Dedifferentiated amniotic fluid mesenchymal stem cell (primary cell): ENCODE results near the gene YARS2.
"Not testable (repeated sequence)": the region's sequence is repeated elsewhere in the genome, so short reads cannot be mapped to it uniquely, and the experiment has no call there.

ENCODE experiments used
- DNase-seq: peaks from one replicate; pipeline ENCODE4 v3.0.0-alpha.2; 2016; ENCODE audit errors: extremely low spot score

YARS2 gene

DNA sequence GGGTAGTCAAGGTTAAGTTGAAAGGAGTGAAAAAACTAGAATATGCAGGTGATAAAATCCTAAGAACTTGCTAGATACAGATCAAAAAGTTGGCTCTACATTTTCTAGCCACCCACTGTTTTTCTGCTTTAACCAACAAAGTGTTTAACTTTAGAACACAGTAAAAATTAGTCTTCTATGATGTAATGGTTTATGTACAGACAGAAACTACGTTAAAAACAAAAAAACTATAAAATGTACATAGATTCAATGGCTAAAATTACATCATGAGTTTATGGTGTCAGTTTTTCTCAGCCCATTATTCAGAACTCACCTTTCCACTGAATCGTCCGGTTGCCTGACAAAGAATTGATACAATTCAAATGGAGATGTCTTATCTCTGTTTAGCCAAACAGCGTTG, 2.1 kb downstream of the YARS2 start:
- no peak for DNase-seq

DNA sequence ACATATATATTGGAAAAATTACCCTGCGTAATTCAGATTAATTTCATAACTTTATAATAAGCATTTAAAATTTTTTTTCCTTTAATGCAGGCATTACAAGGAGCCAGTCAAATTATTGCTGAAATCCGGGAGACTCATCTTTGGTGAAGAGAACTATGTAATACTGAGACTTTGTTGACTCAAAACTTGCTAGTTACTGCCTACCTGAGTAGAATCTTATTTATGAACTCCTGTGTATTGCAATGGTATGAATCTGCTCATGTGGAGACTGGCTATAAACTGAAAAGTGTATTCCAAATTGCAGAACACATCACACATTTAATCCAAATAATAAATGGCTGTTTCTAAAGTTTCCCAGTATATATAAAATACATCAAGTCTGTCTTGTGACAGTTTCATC, 12.4 kb downstream of the YARS2 start:
- no peak for DNase-seq

DNA sequence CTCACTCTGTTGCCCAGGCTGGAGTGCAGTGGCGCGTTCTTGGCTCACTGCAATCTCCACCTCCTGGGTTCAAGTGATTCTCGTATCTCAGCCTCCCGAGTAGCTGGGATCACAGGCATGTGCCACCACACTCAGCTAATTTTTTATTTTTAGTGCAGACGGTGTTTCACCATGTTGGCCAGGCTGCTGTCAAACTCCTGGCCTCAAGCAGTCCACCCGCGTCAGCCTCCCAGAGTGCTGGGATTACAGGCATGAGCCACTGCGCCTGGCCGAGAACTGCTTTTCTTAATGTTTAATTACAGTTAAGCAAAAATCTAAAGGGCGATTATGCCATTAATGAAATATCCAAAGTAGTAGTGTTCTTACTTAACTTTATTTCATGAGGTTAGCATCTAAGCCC, 13.6 kb downstream of the YARS2 start:
- DNase-seq, result no peak

DNA sequence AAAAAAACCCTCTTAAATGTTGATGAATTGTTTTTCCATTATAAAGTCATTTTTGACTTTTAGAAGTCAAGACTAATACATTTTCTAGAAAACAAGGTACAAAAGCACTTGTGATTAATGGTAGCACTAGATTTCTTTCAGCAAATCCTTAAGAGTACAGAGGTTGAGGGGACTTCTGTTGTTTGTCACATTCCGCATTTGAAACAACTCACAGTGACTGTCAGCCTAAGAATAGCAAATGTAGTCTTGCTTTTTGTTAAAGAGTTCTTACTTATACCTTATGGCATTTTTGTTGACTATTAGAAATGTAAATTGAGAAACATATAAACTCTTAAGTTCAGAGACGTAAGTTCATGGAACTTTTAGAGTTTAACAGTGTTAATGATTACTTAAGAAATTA, 16.4 kb downstream of the YARS2 start:
- no peak for DNase-seq

DNA sequence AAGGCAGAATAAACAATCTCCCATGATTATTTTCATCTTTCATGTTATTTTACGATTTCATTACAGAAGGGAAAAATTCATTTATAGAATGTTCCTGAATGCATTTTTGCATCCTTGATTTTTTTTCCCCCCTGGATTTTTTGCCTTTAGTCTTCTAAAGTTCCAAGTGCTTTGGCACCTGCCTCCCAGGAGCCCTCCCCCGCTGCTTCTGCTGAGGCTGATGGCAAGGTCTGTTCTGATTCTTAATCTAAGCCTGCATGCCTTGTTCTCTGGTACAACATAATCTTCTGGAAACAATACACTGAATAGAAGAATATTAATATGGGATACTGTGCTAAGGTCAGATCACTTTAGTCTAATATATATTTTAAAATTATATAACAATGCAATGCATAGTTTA, 18.0 kb downstream of the YARS2 start:
- DNase-seq, result no peak

DNA sequence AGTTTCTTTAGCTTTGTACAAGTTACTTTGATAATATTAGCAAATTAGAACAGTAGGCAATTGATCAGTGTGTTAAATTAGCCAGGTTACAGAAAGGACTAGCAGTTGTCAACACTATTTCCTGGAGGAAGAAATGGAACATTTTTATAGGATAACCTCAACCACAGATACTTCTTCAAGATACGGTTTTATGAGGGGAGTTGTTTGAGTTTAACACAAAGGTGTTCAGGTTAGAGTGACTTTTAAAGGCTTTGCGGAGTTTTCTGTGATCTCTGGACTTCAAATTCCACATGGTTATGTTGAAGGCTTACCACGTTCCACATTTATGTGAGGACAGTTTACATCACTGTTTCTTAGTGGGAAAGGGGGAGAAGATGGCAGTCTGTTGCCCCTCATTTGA, 19.3 kb downstream of the YARS2 start:
- DNase-seq, result no peak

DNA sequence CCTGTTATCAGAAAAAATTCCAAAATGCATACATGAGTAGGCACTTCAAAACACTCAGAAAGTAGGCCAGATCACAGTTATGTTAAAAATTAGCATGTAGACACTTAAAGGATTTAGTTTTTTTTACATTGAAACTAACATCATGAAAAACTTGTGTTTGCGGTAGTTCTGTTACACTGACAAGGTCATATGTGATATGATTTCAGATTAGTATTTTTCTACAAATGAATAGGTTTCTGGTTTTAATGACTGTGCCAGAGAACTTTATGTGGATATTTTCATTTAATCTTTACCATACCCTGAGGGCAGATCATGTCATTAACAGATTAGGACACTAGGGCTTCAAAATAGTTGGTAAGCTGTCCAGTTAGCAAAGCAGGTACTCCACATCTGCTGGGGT, 20.7 kb downstream of the YARS2 start:
- DNase-seq, result no peak

DNA sequence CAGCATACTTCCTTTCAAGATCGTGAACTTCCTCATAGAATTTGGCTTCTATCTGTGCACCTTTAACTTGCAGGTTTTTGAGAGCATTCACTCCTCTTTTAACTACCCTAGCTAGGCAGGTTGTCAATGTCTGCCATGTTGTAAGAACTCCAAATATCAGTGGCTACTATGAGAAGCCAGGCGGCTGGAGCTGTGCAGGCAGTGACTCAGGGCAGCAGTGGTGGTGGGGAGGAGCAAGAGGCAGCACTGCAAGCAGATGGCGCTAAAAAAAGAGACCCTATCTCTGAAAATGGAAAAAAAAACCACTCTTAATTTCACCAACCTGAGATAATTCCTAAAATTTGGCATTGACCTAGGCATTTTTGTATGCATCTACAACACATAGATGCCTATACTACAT, 28.5 kb downstream of the YARS2 start:
- no peak for DNase-seq

DNA sequence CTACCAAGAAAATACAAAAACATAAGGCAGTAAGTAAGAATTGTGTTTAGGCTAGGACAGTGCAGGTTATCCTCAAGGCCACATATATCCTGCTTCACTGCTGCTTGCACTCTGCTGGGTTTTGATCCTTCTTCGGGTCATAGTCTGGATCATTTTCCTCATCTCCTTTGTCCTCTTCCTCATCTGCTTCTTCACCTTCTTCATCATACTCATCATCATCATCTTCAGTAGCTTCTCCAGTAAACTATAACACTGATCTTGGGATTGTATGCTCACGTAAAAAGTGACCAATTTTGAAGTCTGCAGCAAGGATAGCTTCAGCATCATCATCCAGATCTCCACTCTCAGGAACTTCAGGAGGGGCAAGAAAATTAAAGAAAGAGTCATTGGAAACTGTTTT, 29.4 kb downstream of the YARS2 start:
- DNase-seq, result no peak

DNA sequence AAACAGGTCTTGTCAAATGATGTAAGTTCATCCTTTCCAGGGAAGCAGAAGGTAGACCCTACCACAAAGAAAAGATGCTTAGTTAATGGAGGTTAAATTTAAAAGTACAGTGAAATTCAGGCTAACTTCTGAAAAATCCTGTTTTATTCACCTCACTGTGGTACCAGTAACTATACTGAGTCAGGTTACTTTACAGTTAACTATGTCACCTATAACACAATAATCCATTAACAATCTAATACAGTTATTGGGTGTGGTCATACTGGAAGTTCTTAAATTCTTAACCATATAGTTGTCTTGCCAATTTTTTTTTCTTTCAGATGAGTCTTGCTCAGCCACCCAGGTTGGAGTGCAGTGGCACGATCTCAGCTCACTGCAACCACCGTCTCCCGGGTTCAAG, 30.4 kb downstream of the YARS2 start:
- not testable (repeated sequence) for DNase-seq

DNA sequence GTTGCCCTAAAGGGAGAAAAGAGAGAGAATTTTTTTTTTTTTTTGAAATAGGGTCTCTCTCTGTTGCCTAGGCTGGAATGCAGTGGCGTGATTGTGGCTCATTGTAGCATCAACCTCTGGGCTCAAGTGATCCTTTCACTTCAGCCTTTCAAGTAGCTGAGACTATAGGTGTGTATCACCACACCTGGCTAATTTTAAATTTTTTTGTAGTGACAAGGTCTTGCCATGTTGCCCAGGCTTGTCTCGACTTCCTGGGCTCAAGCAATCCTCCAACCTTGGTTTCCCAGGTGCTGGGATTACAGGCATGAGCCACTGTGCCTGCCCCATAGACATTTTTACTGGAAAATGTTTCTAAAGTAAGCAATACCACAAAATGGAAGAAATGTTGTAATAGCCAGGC, 36.8 kb downstream of the YARS2 start:
- no peak for DNase-seq

DNA sequence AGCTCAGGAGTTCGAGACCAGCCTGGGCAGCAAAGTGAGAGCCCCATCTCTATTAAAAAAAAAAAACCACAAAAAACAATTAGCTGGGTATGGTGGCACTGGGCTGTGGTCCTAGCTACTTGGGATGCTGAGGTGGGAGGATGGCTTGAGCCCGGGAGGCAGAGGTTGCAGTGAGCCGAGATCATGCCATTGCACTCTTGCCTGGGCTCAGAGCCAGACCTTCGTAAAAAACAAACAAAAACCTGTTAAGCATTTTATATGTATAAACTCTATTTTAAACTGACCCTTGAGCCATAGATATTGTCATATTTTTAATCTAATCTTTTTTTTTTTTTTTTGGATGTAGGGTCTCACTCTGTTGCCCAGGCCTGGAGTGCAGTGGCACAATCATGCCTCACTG, 40.9 kb downstream of the YARS2 start:
- no peak for DNase-seq

DNA sequence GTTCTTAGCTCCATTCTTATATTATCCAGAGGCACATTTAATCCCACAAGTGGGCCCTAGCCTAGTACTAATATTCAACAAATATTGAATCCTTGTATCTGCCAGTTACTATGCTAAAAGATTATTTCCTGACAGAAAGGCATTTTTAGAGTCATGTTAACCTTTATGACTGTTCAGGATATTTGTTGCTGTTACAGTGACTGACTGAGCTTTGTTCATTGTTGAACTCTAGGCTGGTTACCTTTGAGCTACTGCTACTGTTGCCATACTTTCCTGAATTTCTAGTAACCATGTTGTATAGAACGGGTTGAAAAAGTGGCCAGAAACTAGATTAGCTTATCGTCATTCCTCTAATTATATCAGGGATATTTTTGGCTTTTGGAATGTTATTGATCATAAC, 46.8 kb downstream of the YARS2 start:
- DNase-seq, result no peak

DNA sequence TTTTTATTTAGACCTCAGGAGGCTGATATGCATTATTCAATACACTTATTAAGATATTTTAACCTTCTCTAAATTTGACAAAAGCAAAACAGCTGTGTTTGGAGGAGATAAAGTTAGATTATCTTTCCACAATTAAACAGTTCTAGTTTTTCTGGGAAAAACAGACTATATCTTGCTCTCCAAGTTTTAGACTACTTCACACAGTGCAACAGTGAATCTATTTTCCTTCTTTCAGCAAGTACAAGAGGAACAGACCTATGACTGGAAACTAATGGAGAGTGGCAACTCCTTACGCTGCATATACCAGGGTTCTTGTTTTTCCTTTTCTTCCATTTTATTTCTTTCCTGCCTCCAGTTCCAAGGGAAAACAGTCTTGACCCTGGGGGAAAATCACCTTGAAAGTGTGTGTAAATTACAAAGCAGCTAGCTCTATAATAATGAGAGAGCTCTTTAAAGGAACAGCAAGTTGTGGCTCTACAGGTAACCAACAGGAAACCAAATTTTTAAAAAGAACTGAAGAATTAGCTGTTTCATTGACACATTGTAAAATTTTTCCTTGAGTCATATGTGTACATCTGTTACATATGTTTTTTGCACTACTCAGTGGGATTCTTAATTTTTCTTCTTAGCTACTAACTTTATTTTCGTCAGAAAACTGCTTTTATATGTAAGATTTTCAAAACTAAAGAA, 49.2 kb downstream of the YARS2 start:
- DNase-seq, result no peak

DNA sequence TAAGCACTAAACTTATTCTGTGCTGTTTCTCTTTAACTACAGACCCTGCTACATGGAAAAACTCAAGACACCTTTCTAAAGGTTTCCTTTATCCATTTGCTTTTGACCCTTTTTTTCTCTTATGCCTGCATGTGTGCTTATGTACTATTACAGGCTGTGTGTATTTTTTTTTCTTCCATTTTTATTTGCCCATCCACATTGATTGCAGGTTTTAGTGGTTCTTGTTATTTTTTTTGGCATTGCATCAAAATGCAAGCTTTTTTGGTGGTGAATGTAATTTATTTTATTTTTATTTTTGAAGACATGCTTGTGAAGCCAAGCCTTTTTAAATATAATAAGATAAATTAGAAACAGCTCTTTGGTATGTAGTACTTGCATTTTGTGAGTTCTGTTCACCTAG, 49.9 kb downstream of the YARS2 start:
- DNase-seq, result no peak

DNA sequence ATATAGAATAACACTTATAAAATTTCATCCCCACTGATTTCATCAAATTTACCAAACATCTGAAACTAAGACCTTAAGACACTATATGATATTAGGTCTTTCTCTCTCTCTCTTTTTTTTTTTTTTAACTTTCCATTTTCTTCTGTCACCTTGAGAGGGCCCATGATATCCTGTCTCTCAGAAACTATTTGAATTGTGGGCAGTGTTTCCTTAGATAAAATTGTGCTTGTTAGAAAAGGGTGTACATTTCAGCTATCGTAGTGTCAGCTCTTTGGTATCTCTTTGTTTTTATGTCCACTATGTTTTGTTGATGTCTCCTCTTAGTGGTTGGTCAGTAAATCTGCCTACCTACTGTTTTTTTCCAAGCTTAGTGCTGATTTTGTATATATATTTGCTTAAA, 52.8 kb downstream of the YARS2 start:
- no peak for DNase-seq

DNA sequence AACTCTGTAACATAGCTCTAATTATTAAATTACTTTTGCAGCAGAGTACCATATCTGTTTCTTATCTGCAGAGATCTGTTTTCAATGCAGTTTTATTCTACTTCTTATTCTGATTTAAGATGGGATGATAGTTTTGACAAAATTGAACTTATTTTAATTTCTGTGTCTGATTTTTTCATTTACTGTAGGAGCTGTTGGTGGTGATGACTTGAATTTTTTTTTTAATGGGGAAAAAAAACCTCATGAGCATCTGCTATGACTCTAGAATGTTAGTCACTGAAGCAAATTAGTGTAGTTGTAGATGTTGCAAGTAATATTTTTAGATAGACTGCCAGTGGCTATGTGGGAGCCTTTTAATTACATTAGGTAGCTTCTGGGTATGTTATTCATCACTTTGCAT, 53.2 kb downstream of the YARS2 start:
- DNase-seq, result no peak

DNA sequence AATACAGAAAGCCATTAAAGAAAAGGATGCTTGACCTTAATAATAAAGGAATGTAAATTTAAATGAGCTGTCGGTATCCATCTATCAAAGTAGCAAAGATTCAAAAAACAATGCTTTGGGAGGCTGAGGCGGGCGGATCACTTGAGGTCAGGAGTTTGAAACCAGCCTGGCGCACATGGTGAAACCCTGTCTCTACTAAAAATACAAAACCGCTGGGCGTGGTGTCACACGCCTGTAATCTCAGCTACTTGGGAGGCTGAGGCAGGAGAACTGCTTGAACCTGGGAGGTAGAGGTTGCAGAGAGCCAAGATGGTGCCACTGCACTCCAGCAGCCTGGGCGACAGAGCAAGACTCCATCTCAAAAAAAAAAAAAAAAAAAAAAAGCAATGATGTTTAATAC, 56.3 kb downstream of the YARS2 start:
- DNase-seq, result not testable (repeated sequence)

DNA sequence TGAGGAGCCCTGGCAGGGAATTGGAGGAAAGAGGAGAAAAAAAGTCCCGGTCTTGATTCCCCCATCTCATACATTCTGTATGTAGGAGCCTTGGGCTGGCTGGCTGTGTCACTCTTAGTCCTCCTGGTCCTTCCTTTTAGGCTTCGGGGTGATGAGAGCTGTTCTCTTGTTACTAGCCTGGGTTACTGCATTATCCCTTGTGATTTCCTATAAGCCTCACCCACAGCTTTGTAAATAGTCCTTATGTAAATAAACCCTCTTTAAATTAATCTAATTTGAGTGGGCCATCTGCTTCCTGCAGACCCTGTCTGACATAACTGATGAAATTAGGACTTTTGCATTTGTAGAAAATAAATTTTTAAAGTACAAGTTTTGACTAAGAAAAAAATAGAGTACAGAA, 57.4 kb downstream of the YARS2 start:
- DNase-seq, result no peak

DNA sequence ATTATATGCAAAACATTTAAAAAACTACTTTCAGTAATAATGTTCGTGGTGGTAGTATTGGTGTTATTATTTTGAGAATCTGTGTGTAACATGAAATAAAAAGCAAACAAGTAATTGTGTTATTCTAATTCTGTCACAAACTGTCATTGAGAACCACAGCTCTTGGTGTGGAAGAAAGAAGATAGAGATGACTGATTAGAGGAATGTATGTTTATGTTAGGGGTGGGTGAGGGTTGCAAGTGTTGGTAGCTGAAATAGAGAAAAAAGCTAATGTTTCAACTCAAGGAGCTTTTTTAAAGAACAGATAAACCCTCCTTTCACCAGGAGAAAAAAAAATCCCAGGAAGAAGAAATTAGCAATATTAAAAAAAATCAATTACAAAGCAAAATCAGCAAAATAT, 58.3 kb downstream of the YARS2 start:
- no peak for DNase-seq
